HG02588 (cell line): Measurements from ENCODE around the gene TRA2A.
"Not testable (repeated sequence)": the region's sequence is repeated elsewhere in the genome, so short reads cannot be mapped to it uniquely, and the experiment has no call there.

ENCODE experiments used
- ATAC-seq: cut with Tn5 transposase; IDR thresholded peaks from one replicate; pipeline ENCODE4 v1.9.1; 2021; ENCODE audit warnings: mild to moderate bottlenecking, moderate library complexity; ENCODE audit not compliant: unreplicated experiment

The TRA2A gene

DNA sequence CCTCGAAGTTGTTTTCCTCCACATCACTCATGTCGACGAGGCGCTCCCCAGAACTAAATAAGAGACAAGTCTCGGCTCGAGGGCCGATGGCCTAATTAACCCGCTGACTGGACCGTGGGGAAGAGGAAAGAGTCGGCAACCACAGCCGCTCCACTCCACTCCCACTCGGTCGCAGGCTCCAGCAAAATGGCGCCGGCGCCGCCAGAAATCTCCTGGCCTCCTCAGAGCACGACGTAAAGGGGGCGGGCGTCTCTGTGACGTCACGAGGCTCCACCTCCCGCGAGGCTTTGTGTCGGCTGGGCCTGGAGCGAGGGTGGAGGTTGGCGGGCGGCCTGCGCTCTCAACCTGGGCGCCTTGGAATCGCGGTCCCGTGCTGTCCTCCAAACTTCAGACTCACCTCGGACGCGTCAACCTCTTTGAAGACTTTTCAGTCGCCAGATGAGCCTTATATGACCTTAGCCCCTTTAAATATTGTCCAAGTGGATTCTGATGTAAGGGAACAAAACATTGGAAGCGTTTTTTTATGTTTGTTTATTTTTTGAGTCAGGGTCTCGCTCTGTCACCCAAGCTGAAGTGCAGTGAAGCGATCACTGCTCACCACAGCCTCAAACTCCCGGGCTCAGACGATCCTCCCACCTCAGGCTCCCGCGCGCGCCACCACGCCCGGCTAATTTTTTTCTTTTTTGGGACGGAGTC lies at the start of gene TRA2A:
Gene TRA2A, minus strand, starts transcription at position 188 of the 696 bp plus-strand sequence. Its CDS starts 157 bp downstream, at position 31.
- peak; percentile 94 for ATAC-seq

DNA sequence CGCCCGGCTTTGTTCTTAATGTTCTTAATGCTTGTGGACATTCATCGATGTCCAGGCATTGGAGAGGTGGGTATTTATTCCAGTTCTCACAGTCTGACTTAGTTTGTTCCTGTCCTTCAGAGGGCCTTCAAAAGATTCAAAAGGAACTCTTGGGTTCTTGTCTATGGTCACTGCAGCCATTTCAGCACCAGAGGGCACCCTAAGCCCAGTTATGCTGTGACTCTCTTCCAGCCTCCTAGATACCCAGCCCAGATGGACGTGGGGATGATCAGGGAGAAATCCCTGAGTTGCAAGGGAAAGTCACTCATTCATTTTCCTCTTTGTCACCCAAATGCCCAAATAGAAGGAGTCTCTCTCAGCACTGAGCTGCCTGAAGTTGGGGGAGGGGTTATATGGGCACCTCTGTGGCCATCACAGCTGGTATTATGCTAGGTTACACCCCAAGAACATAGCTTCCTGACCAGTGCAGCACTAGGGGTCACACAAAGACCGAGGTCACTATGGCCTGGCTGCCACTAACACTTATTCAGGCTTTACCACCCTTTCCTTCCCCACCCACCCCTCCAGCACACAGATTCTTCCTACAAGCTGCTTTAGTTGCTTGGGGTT lies 38.9 kb upstream of the TRA2A start:
- peak; percentile 75 for ATAC-seq

DNA sequence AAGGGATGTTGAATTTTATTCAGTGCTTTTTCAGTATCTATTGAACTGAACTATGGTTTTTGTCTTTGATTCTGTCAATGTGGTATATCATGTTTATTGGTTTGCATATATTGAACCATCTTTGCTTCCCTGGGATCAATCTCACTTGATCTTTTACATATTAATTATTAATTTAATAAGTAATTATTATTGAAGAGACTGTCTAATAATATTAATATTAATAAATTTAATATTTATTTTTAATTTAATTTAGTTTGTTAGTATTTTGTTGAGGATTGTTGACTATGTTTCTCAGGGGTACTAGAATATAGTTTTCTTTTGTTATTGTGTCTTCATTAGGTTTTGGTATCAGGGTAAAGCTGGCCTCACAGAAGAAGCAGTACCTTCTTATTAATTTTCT lies 26.5 kb upstream of the TRA2A start:
- no peak for ATAC-seq

DNA sequence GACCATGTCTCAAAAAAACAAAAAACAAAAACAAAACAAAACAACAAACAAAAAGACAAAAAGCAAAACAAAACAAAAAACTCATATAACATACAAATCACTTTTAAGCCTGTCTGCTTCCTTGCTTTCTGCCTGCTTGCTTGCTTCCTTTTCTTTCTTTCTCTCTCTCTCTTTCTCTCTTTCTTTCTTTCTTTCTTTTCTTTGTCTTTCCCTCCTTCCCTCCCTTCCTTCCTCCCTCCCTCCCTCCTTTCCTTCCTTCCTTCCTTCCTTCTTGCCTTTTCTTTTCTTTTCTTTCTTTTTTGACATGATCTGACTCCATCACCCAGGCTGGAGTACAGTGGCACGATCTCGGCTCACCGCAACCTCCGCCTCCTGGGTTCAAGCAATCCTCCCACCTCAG lies 15.9 kb upstream of the TRA2A start:
- ATAC-seq: no peak

DNA sequence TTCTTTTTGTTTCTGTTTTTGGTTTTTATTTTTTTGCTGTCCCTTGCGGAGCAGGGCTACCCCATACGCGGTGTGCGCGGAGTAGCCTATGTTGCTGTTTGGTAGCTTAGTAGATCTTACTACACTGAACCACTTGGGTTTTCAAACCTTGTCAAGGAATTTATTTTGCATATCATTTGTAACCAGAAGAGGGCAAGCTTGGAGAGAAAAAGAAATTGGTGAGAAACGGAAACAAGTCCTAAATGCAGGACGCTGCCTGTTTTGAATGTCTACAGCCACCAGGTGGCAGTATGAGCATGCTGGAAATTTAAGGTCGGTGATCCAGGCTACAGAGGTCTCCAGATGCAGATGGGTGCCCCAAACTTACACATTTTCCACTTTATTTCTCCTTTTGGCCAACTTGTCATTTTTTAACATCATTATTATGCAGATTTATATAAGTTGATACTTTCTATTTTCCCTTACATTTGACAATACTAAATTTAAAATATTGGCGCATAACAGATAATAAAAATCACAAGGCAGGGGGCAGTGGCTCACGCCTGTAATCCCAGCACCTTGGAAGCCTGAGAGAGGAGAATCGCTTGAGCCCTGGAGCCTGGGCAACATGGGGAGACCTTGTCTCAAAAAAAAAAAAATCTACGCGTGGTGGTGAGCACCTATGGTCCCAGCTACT lies 15.3 kb upstream of the TRA2A start:
- no peak for ATAC-seq

DNA sequence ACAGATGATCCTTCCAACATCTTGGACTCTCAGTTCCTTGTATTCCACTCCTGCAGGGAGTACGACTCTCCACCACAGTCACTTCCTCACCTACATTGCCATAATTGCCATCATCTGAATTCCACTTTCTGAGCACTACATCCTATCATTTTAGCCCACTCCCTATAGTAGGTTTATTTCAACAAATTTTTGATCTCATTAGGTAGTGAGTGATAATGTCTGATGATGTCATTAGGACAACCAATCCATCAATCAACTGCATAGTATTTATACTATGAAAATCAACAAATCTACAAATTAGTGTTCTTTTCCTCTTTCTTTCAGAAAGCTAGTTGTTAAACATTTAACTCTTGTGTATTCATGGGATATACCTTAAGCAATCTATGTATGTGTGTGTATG lies 13.7 kb upstream of the TRA2A start:
- no peak for ATAC-seq

DNA sequence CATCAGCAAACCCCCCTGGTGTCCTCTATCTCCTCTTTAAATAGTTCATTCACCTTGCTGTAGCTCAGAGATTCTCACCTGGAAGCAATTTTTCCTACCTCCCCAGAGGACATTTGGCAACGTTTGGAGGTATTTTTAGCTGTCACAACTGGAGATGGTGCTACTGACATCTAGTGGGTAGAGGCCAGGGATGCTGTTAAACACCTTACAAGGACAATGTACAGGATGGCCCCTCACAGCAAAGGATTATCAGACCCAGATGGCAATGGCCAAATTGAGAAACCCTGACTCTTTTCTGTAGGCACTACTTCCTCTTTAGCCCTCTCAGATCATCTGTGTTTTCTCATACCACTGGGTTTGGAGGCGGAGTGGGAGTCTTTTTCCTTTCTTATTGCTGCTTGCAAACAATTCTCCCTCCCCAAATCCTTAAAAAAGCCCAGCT lies 13.2 kb upstream of the TRA2A start:
- ATAC-seq: peak; percentile 65

DNA sequence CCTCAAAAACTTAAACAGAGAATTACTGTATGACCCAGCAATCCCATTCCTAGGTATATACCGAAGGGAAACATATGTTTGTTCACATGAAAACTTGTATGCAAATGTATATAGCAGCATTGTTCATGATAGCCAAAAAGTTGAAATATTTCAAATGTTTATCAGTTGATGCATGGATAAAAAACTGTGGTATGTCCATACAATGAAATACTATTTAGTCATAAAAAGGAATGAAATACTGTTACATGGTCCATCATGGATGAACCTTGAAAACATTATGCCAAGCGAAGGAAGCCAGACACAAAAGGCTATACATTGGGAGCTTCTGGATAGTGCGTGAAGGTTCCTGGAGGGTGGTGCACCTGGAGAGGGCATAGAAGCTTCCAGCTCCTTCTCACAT lies 11.0 kb upstream of the TRA2A start:
- ATAC-seq: no peak

DNA sequence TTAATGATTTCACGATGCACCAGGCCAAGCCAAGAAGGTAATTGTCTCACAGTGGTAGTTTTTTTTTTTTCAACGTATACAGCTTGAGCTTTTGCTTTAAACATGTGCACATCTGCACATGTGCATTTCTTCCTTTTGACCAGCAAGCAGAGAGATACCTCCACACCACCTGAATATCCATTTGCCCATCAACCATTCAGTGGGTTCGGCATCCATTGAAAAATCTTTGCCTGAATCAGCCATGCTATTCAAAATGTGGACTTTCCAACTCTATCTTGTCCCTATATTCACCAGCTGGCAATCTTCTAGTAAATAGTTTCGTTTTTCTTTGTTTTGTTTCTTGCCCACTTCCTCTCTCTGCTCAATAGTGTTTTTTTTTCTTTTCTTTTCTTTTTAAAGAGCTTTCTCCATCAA lies 7.7 kb upstream of the TRA2A start:
- ATAC-seq: no peak

DNA sequence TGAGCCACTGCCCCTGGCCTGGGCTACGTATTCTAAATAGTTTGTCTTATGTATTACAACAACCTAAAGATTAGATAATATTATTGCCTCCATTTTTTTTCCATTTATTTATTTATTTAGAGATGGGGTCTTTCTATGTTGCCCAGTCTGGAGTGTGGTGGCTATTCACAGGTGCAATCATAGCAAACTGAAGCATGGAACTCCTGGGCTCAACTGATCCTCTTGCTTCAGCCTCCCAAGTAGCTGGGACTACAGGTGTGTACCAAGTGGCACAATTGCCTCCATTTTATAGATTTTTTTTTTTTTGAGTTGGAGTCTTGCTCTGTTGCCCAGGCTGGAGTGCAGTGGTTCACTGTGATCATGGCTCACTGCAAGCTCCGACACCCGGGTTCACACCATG lies 6.5 kb upstream of the TRA2A start:
- no peak for ATAC-seq

DNA sequence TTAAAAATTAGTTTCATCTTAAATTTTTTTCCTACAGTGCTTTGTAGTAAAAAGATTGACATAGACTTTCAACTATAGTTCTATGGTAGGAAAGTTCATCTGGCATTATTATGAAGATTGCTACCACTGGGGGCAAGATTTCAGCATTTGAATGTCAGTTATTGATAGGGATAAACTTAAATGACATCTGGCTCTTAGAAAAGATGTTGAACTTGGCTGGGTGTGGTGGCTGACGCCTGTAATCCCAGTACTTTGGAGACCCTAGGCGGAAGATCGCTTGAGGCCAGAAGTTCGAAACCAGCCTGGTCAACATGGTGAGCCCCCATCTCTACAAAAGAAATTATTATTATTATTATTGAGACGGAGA lies 1.4 kb upstream of the TRA2A start:
- no peak for ATAC-seq

DNA sequence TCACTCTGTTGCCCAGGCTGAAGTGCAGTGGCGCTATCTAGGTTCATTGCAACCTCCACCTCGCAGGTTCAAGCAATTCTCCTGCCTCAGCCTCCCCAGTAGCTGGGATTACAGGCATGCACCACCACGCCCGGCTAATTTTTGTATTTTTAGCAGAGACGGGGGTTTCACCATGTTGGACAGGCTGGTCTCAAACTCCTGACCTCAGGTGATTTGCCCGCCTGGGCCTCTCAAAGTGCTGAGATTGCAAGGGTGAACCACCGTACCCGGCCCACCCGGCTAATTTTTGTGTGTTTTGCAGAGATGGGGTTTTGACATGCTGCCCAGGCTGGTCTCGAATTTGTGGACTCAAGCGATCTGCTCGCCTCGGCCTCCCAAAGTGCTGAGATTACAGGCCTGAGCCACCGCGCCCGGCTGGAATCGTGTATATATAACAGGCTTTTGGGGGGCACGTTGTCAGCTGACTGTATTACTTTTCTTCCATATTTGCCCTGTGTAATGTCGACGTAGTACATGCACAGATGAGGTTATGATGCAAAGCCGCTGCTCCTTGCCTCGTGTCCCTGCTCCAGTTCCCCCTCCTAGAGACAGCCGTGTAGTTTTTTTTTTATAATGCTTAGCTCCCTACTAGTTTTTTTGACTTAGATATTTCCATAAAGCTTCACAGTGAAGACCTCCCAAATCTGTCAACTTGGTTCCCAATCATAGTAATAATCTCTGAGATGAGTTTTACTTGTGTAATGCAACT lies 883 bp upstream of the TRA2A start:
- no peak for ATAC-seq

DNA sequence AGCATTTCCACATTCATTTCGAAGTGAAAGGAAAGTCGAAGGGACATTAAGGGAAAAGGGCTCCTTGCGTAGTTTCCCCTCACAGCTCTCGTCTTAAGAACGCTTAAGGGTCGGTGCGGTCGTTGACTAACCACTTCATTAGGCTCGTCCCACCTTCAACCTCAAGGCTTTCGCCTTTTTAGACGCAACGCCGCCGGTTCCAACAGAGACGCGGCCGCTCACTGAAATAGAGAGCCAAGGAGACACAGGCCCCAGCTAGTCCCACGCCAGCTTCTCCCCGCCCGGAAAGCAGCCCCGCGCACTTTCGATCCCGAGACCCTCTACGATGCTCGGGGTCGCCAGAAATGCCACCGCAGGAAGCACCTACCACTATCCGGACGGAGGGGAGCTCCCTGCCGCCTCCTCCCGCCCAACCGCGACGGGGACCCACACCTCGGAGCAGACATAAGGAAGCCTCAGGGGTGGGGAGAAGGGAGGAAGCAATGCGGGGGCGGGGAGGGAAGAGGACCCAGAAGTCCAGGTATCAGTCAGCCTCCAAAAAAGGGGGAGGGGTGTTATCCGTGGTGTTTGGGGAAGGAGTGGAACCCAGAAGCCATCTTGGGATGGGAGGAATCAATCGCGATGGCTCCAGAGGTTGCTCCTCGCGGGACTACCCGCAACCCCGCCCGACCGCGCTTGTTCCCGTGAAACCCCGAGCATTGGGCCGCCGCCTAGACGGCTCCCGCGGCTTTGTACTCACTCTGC lies 559 bp downstream of the TRA2A start:
- ATAC-seq: peak; percentile 24

DNA sequence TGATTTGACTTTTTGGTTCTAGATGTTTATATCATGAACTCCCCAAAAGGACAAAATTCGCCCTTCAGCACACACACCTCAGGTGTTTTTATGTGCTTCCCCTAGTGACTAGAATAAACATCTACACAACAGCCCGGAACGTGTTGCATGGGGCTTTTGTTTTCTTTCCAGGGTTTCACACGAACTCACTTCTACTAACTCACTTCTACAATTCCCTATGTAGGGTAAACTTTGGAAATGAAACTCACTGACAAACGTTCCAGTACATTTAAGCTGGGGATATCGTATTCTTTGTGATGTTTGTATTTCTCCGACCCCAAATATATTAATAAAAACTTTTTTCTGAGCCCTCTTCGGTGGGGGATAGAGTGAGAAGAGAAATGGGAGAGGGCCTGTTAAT lies 1.4 kb downstream of the TRA2A start:
- ATAC-seq: no peak

DNA sequence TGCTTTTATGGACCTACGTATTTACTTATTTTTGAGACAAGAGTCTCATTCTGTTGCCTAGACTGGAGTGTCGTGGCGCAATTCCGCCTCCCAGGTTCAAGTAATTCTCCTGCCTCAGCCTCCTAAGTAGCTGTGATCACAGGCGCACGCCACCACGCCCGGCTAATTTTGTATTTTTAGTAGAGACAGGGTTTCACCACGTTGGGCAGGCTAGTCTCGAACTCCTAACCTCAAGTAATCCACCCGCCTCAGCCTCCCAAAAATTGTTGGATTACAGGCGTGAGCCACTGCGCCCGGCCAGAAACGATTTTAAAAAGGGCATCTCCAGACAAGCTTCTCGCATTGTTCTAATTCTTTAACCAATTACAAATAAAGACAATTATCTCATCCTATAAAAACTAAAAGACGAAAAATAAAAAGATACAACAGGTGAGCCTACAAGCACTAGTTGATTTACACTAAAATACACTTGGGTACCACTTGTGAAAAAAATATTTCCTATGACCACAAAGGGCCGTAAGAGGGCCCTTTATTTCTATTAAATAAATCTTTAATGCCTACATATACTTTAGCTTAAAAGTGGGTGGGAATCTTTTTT lies 2.4 kb downstream of the TRA2A start:
- no peak for ATAC-seq

DNA sequence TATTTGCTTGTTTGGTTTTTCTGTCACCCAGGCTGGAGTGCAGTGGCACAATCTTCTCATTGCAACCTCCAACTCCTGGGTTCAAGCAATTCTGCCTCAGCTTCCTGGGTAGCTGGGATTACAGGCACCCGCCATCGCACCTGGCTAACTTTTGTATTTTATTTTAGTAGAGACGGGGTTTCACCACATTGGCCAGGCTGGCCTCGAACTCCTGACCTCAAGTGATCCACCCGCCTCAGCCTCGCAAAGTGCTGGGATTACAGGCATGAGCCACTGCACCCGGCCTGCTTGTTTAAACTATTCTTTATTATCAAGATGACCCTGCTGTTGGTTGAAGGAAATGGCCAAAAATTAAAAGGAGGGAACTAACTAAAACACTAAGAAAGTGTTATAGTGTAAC lies 6.2 kb downstream of the TRA2A start:
- not testable (repeated sequence) for ATAC-seq

DNA sequence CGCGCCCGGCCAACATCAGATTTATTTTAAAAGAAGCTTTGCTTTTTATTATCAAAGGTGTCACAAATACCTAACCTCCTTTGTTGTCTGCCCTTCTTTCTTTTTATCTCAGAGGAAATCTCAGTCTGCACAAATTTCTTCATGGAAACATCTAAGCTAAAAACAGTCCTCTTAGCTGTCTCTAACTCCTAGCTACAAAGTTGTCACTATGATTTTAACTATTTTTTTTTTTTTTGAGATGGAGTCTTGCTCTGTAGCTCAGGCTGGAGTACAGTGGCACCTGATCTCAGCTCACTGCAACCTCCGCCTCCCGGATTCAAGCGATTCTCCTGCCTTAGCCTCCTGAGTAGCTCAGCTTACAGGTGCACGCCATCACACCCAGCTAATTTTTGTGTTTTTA lies 7.3 kb downstream of the TRA2A start:
- no peak for ATAC-seq

DNA sequence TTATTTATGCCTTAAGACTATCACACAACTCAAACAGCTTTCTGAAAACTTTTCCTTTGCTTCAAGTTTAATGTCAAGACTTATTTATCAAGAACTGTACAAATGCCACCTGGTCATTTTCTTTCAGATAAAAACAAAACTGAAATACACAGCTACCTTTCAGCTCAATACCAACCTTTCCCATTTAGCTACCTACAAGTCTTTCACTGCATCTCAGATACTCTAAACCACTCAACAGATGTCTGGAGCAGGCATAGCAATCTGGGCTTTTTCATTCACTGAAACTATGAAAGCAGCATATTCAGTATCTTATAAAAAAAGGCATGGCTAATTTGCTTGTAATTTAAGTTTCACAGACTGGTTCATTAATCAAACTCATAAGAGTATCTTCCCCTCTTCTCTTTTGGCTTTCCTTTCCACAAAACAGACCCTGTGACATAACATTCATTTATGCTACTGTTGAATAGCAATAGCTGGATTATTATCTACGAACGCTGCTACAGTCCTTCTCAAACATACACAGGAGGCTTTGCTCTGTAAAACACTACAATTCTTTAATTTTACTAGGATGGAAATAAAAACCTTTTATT lies 8.2 kb downstream of the TRA2A start:
- ATAC-seq: no peak

DNA sequence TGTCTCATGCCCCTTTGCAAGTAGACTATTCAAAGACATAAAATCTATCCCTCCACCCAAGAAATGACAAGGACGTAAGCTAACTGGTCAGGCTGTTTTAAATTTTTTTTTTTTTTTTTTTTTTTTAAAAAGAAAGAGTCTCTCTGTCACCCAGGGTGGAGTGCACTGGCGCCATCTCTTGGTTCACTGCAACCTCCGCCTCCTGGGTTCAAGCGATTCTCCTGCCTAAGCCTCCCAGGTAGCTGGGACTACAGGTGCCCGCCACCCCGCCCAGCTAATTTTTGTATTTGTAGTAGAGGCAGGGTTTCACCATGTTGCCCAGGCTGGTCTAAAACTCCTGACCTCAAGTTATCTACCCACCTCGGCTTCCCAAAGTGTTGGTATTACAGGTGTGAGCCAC lies 11.2 kb downstream of the TRA2A start:
- no peak for ATAC-seq

DNA sequence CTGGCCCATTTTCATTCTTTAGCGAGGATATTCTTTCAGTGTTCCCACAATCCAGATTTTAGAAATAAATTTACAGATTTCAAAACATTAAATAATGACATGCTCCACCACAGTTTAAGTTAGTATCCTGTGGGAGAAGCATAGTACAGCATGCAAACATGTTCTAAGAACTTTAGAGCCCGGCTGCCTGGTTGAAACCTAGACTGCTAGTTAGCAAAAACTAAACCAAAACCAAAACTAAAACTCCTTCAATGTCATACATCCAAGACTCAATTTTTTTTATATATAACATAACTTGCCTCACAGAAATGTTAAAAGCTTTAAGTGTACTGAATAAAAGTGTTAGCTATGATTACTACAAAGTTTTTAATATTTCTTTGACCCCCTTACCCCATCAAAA lies 17.0 kb downstream of the TRA2A start:
- ATAC-seq: no peak
